Measurements from ENCODE around the gene PPP1R16B. TPM values are rescaled to one million over a fixed set of nuclear protein-coding genes. Genes with fewer than 3 reads are reported as not detected.
A peak's percentile ranks its signal among the peaks of the same experiment; 100 is the strongest.

Gene PPP1R16B
- total RNA-seq, 1 donor: not detected

DNA sequence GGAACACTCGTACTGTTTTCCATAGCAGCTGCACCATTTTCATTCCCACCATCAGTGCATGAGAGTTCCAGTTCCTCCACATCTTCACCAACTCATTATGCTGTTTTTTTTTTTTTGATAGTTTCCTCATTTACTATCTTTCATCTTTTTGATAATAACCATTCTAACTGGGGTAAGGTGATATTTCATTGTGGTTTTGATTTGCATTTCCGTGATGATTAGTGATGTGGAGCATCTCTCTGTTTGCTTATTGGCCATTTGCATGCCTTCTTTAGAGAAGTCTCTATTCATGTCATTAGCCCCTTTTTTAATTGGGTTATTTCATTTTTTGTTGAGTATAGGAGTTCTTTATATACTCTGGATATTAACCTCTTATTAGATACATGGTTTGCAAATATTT lies 31.3 kb upstream of the PPP1R16B start:
- TF ChIP-seq, protein P1, sequence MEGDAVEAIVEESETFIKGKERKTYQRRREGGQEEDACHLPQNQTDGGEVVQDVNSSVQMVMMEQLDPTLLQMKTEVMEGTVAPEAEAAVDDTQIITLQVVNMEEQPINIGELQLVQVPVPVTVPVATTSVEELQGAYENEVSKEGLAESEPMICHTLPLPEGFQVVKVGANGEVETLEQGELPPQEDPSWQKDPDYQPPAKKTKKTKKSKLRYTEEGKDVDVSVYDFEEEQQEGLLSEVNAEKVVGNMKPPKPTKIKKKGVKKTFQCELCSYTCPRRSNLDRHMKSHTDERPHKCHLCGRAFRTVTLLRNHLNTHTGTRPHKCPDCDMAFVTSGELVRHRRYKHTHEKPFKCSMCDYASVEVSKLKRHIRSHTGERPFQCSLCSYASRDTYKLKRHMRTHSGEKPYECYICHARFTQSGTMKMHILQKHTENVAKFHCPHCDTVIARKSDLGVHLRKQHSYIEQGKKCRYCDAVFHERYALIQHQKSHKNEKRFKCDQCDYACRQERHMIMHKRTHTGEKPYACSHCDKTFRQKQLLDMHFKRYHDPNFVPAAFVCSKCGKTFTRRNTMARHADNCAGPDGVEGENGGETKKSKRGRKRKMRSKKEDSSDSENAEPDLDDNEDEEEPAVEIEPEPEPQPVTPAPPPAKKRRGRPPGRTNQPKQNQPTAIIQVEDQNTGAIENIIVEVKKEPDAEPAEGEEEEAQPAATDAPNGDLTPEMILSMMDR (IDR thresholded peaks at IDR 0.05; ENCODE audit: insufficient read depth, low read depth, low read length): no peak
- no peak overlapping the region for H3K4me3 ChIP-seq (ENCODE audit: low read depth, low read length)
- no peak for DNase-seq (ENCODE audit: low read depth)

DNA sequence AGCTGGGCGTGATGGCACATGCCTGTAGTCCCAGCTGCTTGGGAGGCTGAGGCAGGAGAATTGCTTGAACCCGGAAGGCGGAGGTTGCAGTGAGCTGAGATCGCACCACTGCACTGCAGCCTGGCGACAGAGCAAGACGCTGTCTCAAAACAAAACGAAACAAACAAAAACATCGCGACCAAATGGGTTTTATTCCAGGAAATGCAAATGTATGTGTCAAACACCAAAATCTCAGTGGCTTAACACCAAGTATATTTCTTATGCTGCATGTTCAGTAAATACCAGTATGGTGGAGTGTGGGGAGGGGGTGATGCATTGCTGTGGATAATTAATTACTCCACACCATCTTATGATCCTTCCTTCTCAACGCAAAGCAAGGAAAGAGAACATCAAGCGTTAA lies 29.1 kb upstream of the PPP1R16B start:
- H3K4me3 ChIP-seq (ENCODE audit: low read depth, low read length): no peak overlapping the region
- TF ChIP-seq, protein P1 (IDR thresholded peaks at IDR 0.05; ENCODE audit: insufficient read depth, low read depth, low read length): no peak
- no peak for DNase-seq (ENCODE audit: low read depth)

GRCh38 chr20:38779247-38780097 lies 26.0 kb upstream of the PPP1R16B start:
- no peak for DNase-seq (ENCODE audit: low read depth)
- TF ChIP-seq, protein P1 (IDR thresholded peaks at IDR 0.05; ENCODE audit: insufficient read depth, low read depth, low read length): no peak
- H3K4me3 ChIP-seq (ENCODE audit: low read depth, low read length): no peak overlapping the region

DNA sequence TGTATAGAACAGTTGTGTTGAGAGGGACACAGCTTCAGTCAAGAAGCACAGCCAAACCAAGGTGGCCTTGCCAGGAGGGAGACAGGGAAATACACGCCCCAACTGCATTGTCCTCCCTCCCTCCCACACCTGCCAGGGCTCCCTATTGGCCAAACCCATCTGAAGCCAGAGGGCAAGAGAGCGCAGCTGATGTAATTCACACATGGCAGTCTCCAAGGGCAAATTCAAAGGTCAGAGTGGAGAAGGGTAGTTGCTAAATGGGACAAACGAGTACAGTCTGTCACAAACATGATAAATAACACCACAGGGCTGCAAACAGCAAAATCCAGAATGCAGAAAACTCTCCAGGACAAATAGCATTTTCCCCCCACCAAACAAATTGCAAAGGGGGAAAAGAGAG lies 23.2 kb upstream of the PPP1R16B start:
- no peak overlapping the region for H3K4me3 ChIP-seq (ENCODE audit: low read depth, low read length)
- TF ChIP-seq, protein P1 (IDR thresholded peaks at IDR 0.05; ENCODE audit: insufficient read depth, low read depth, low read length): no peak

GRCh38 chr20:38787870-38788269 lies 17.6 kb upstream of the PPP1R16B start:
- no peak overlapping the region for H3K4me3 ChIP-seq (ENCODE audit: low read depth, low read length)
- no peak for DNase-seq (ENCODE audit: low read depth)
- TF ChIP-seq, protein P1 (IDR thresholded peaks at IDR 0.05; ENCODE audit: insufficient read depth, low read depth, low read length): no peak

More for the DNA sequence above, 23.2 kb upstream of the PPP1R16B start:
- no peak for DNase-seq (ENCODE audit: low read depth)

GRCh38 chr20:38789503-38790199 lies 15.8 kb upstream of the PPP1R16B start:
- DNase-seq (ENCODE audit: low read depth): peak; percentile 12
- H3K4me3 ChIP-seq (ENCODE audit: low read depth, low read length): no peak overlapping the region

More at GRCh38 chr20:38789503-38790199, 15.8 kb upstream of the PPP1R16B start:
- TF ChIP-seq, protein P1 (IDR thresholded peaks at IDR 0.05; ENCODE audit: insufficient read depth, low read depth, low read length): no peak

All from fibroblast of villous mesenchyme (primary cell).